Ishikawa (cell line): Measurements from ENCODE around the gene ENPEP.

Experiments
- CEBPB ChIP-seq: IDR thresholded peaks from 2 replicates; pipeline ENCODE4 v1.6.1; 2012
- CREB1 ChIP-seq: IDR thresholded peaks from 2 replicates; pipeline ENCODE4 v1.6.1; 2012; ENCODE audit warnings: low read depth
- EGR1 ChIP-seq: IDR thresholded peaks from 2 replicates; pipeline ENCODE4 v1.6.1; 2012
- EP300 ChIP-seq: IDR thresholded peaks from 2 replicates; pipeline ENCODE4 v1.6.1; 2012; ENCODE audit warnings: borderline replicate concordance
- FOXM1 ChIP-seq: IDR thresholded peaks from 2 replicates; pipeline ENCODE4 v1.6.1; 2012; ENCODE audit warnings: low read depth, borderline replicate concordance
- NFIC ChIP-seq: IDR thresholded peaks from 2 replicates; pipeline ENCODE4 v1.6.1; 2012
- RAD21 ChIP-seq: IDR thresholded peaks from 2 replicates; pipeline ENCODE4 v1.6.1; 2012; ENCODE audit warnings: low read depth
- REST ChIP-seq: IDR thresholded peaks from 2 replicates; pipeline ENCODE4 v1.6.1; 2012; ENCODE audit warnings: low read depth, mild to moderate bottlenecking
- TAF1 ChIP-seq: IDR thresholded peaks from 2 replicates; pipeline ENCODE4 v1.6.1; 2012; ENCODE audit warnings: low read depth, mild to moderate bottlenecking
- TCF12 ChIP-seq: IDR thresholded peaks from 2 replicates; pipeline ENCODE4 v1.6.1; 2012; ENCODE audit warnings: low read depth
- TEAD4 ChIP-seq: IDR thresholded peaks from 2 replicates; pipeline ENCODE4 v1.6.1; 2012
- USF1 ChIP-seq: IDR thresholded peaks from 2 replicates; pipeline ENCODE4 v1.6.1; 2012
- YY1 ChIP-seq: IDR thresholded peaks from 2 replicates; pipeline ENCODE4 v1.6.1; 2012; ENCODE audit warnings: low read depth
- ZBTB7A ChIP-seq: IDR thresholded peaks from 2 replicates; pipeline ENCODE4 v1.6.1; 2012; ENCODE audit warnings: low read depth
- TF ChIP-seq, protein P1 (sequence below): IDR thresholded peaks from 2 replicates; pipeline ENCODE4 v1.6.1; 2012

The ENPEP gene

DNA sequence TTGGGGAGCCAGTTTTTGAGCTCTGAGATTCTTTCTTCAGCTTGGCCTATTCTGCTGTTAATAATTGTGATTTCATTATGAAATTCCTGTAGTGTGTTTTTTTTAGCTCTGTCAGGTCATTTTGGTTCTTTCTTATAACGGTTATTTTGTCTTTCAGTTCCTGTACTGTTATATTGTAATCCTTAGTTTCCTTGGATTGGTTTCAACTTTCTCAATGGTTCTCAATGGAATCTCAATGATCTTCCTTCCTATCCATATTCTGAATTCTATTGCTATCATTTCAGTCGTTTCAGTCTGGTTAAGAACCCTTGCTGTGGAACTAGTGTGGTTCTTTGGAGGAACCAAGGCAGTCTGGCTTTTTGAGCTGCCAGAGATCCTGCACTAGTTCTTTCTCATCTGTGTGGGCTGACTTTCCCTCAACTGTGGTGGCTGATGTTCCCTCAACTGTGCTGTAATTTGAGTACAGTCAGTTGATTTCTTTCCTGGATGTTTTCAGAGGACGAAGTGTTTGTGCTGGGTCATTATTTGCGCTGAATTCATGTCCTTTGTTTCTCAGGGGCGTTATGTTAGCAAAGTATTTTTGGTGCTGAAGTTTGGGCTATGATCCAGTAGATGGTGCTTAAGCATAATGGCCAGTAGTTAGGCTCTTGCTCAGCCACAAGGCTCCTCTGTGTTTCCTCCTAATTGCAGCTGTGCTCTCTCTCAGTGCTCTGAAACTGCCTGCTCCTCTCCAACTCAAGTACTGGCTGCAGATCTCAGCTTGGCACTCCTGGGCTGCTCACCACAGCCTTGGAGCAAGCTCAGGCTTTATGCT lies 27.5 kb downstream of the ENPEP start:
- TF ChIP-seq CEBPB (no peak), CREB1 (no peak), USF1 (no peak), EP300 (no peak), EGR1 (no peak), NFIC (no peak), TEAD4 (no peak), REST (no peak), RAD21 (no peak), FOXM1 (no peak), TCF12 (no peak)
- TF ChIP-seq, protein P1, sequence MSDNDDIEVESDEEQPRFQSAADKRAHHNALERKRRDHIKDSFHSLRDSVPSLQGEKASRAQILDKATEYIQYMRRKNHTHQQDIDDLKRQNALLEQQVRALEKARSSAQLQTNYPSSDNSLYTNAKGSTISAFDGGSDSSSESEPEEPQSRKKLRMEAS: no peak

- TF ChIP-seq USF1 (no peak), ZBTB7A (no peak)
Observed at GRCh38 chr4:110504084-110504435, 28.1 kb downstream of the ENPEP start.

- TF ChIP-seq ZBTB7A (no peak), RAD21 (no peak), NFIC (no peak), REST (no peak), TAF1 (no peak)
- TF ChIP-seq, protein P1: no peak
Observed at GRCh38 chr4:110505440-110505839, 29.5 kb downstream of the ENPEP start.

DNA sequence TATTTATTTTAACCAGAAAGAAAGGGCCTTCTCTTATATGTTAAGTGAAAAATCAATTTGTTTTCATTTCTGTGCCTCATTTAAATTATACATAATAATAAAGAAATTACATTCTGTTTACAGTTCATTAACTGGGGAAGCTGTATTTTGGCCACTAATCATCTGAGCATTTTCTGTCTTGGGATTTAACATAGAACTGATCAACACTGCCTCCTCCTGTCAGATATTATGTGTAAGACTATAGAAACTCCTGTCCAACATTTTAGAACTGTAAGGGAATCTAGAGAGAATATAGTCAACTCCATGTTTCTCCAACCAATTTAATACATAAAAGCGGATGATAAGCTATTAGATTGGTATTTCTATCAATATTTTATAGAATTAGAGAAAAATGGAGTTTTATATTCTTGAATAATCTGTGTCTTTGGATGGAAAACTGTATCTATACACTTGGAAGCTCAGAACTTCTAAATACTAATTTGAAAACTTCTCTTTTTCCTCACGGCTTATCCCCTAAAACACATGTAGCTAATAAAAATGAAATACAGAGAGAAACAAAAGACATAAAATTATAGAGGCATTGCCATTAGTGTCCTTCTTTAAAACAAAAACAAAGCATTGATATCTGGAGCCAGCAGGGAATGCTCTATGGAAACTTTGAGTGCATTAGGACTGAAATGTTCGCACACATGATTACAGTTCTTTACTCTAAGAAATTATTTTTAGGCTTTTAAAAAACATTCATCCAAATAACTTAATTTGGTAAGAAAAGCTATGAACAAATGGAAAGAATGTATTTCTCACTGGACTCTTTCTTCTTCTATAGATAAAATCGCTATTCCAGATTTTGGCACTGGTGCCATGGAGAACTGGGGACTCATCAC lies 33.1 kb downstream of the ENPEP start:
- TF ChIP-seq RAD21 (peak; percentile 48), TEAD4 (no peak)

DNA sequence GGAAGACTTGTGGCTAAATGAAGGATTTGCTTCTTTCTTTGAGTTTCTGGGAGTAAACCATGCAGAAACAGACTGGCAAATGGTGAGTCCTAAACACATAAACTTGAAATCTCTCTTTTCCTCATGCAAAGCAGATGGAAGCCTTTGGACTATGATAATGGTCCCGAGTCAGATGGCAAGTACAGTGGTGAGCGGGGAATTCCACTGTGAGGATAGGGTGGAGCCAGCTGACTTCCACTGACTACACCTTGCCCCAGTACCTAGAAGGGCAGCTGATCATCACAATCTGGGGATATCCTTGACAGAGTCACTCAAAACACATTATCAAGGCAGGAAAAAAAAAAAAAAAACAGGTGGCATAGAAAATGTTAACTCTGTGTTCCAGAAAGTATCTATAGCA lies 34.3 kb downstream of the ENPEP start:
- no peak for TF ChIP-seq ZBTB7A
- no peak for TF ChIP-seq TEAD4
- no peak for TF ChIP-seq YY1
- no peak for TF ChIP-seq TCF12
- no peak for TF ChIP-seq USF1
- TF ChIP-seq CEBPB: no peak
- TF ChIP-seq, protein P1: no peak
- TF ChIP-seq REST: no peak
- TF ChIP-seq CREB1: no peak
- TF ChIP-seq NFIC: no peak
- no peak for TF ChIP-seq EP300
- TF ChIP-seq FOXM1: no peak
- no peak for TF ChIP-seq TAF1
